ENCODE results near the gene ZNF879.

The ZNF879 gene

DNA sequence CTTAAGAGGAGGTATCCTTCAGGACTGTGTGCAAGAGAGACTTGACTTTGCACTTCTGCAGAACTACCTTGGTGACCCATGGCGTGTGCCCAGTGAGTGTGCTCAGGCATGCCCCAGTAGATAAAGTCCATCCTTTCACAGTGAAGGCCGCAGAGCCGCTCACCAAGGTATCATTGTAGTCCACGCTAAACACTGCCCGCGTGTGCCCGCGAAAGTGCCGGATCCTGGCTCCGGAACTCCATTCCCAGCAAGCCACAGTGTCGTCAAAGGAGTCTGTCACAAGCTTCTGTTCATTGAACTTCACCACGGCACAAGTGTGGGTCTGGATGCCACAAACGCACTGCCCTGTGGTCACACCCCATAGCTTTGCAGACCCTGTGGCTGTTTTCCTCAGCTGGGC is 25.2 kb upstream of the ZNF879 start:
- Histone ChIP-seq H3K4me3 (ENCODE audit: low read depth, low read length) (no peak overlapping the region), H3K36me3 (ENCODE audit: control insufficient read depth in 2 of 2, insufficient read depth in 1 of 2, low read length in 2 of 2) (no peaks in the 10 kb centered on the region), H3K27ac (ENCODE audit: extremely low read depth, low read depth, low read length) (no peak overlapping the region), H3K9me3 (ENCODE audit: control insufficient read depth, insufficient read depth, low read depth, low read length) (no peaks in the 10 kb centered on the region), H3K4me1 (ENCODE audit: control insufficient read depth, insufficient read depth, low read length) (no peaks in the 10 kb centered on the region)
- ChIA-PET POLR2A (no interaction called here), CTCF (no interaction called here)
- no peak for TF ChIP-seq BCL11A (tag by site-specific recombination; IDR thresholded peaks at IDR 0.05; ENCODE audit: low read depth)
- TF ChIP-seq, protein P1, sequence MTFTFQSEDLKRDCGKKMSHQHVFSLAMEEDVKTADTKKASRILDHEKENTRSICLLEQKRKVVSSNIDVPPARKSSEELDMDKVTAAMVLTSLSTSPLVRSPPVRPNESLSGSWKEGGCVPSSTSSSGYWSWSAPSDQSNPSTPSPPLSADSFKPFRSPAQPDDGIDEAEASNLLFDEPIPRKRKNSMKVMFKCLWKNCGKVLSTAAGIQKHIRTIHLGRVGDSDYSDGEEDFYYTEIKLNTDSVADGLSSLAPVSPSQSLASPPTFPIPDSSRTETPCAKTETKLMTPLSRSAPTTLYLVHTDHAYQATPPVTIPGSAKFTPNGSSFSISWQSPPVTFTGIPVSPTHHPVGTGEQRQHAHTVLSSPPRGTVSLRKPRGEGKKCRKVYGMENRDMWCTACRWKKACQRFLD (tag by site-specific recombination; IDR thresholded peaks at IDR 0.05) = no peak
- TF ChIP-seq ZFHX2 (tag by site-specific recombination; conservative IDR thresholded peaks at IDR 0.05) = no peak

DNA sequence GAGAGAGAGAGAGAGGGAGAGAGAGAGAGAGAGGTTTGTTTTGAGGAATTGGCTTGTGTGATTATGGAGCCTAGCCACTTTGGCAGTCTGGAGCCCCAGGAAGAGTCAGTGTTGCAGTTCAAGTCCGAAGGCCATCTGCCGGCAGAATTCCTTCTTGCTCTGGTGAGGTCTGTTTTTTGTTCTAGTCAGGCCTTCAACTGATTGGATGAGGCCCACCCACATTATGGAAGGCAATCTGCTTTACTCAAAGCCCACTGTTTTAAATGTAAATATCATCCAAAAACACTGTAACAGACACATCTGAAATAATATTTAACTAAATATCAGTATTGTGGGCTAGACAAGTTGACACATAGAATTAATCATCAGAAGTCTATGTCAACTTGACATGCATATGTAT is 17.0 kb upstream of the ZNF879 start:
- POLR2A ChIA-PET = no interaction called here

GRCh38 chr5:179008667-179009066 is 14.9 kb upstream of the ZNF879 start:
- H3K36me3 ChIP-seq (ENCODE audit: control insufficient read depth in 2 of 2, insufficient read depth in 1 of 2, low read length in 2 of 2) = no peaks in the 10 kb centered on the region
- POLR2A ChIA-PET = no interaction called here
- no peak overlapping the region for H3K27ac ChIP-seq (ENCODE audit: extremely low read depth, low read depth, low read length)
- no peaks in the 10 kb centered on the region for H3K4me1 ChIP-seq (ENCODE audit: control insufficient read depth, insufficient read depth, low read length)
- TF ChIP-seq ZBTB21 (tag by site-specific recombination; IDR thresholded peaks at IDR 0.05) (no peak), BCL11B (tag by site-specific recombination; IDR thresholded peaks at IDR 0.05; ENCODE audit: low read depth) (no peak), ZNF791 (tag by site-specific recombination; IDR thresholded peaks at IDR 0.05) (no peak), MYNN (tag by site-specific recombination; IDR thresholded peaks at IDR 0.05; ENCODE audit: borderline replicate concordance) (no peak), ZNF302 (tag by site-specific recombination; IDR thresholded peaks at IDR 0.05; ENCODE audit: low read depth) (no peak), ZBTB44 (tag by site-specific recombination; IDR thresholded peaks at IDR 0.05) (no peak)
- no peak overlapping the region for H3K4me3 ChIP-seq (ENCODE audit: low read depth, low read length)
- no peaks in the 10 kb centered on the region; the same call in 1 of the 2 replicates for H3K9me3 ChIP-seq (ENCODE audit: control insufficient read depth, insufficient read depth, low read depth, low read length)
- CTCF ChIA-PET = interaction anchor here (0.6 to 1.4 kb wide), 5 partner anchors 29 to 485 kb away, joined by 3 to 5 read pairs (median 3); no protein-coding TSS in a partner anchor

More for the DNA sequence above, 17.0 kb upstream of the ZNF879 start:
- CTCF ChIA-PET = no interaction called here
- Histone ChIP-seq H3K36me3 (ENCODE audit: control insufficient read depth in 2 of 2, insufficient read depth in 1 of 2, low read length in 2 of 2) (no peaks in the 10 kb centered on the region), H3K4me1 (ENCODE audit: control insufficient read depth, insufficient read depth, low read length) (no peaks in the 10 kb centered on the region), H3K4me3 (ENCODE audit: low read depth, low read length) (no peak overlapping the region), H3K9me3 (ENCODE audit: control insufficient read depth, insufficient read depth, low read depth, low read length) (no peaks in the 10 kb centered on the region), H3K27ac (ENCODE audit: extremely low read depth, low read depth, low read length) (no peak overlapping the region)
- 0 out of 2 replicates have a peak, but pooled peaks have one; percentile 18 for TF ChIP-seq ZNF596 (tag by site-specific recombination; IDR thresholded peaks at IDR 0.05)
- TF ChIP-seq ZNF10 (tag by site-specific recombination; IDR thresholded peaks at IDR 0.05) = peak; percentile 89
- TF ChIP-seq ZFP3 (tag by site-specific recombination; IDR thresholded peaks at IDR 0.05; ENCODE audit: low read depth) = no peak
- no peak for TF ChIP-seq KLF7 (tag by site-specific recombination; IDR thresholded peaks at IDR 0.05; ENCODE audit: borderline replicate concordance)

DNA sequence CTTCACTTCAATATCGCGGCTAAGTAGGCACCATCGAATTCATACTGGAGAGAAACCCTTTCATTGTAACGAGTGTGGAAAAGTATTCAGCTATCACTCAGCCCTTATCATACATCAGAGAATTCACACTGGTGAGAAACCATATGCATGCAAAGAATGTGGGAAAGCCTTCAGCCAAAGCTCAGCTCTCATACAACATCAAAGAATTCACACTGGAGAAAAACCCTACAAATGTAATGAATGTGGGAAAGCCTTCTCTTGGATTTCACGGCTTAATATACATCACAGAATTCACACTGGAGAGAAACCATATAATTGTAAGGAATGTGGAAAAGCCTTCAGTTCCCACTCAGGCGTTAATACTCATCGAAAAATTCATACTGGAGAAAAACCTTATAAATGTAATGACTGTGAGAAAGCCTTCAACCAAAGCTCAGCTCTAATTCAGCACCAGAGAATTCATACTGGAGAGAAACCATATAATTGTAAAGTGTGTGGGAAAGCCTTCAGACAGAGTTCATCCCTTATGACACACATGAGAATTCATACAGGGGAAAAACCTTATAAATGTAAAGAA is 9.5 kb downstream of the ZNF879 start:
- Histone ChIP-seq H3K27ac (ENCODE audit: extremely low read depth, low read depth, low read length) (no peak overlapping the region), H3K9me3 (ENCODE audit: control insufficient read depth, insufficient read depth, low read depth, low read length) (peaks cover 8% of the 10 kb centered on the region), H3K4me1 (ENCODE audit: control insufficient read depth, insufficient read depth, low read length) (no peaks in the 10 kb centered on the region), H3K4me3 (ENCODE audit: low read depth, low read length) (no peak overlapping the region), H3K36me3 (ENCODE audit: control insufficient read depth in 2 of 2, insufficient read depth in 1 of 2, low read length in 2 of 2) (peaks cover 7 to 49% of the 10 kb centered on the region in 2 experiments; a peak in 2 of 3 replicates)
- POLR2A ChIA-PET = no interaction called here
- TF ChIP-seq TRIM28 (IDR thresholded peaks at IDR 0.05; ENCODE audit: borderline replicate concordance, low read length) (peak; percentile 96; the same call in 1 of the 2 replicates), ZNF324 (tag by site-specific recombination; IDR thresholded peaks at IDR 0.05) (no peak), SETDB1 (IDR thresholded peaks at IDR 0.05; ENCODE audit: insufficient read length, low read length) (peak; percentile 99)
- CTCF ChIA-PET = no interaction called here

All from HEK293 (cell line).